Measurements from ENCODE around the gene MRPS10.

- no peak for TF ChIP-seq CTCF (IDR thresholded peaks at IDR 0.05; ENCODE audit: low read depth, low read length, poor library complexity, severe bottlenecking)
- TF ChIP-seq EZH2phosphoT487 (IDR thresholded peaks at IDR 0.05; ENCODE audit: borderline replicate concordance, low read length) = no peak
These were observed 46.6 kb upstream of the MRPS10 start for GRCh38 chr6:42264162-42264851.
